H9 (cell line): ENCODE data around the gene ROBO2. TPM values are rescaled to one million over a fixed set of nuclear protein-coding genes. Genes with fewer than 3 reads are reported as not detected.

Source experiments
- DNase-seq: peaks from one replicate; pipeline ENCODE4 v3.0.0-alpha.2; 2017
- H2AFZ ChIP-seq: one replicate; pipeline ENCODE4 v1.6.1; 2013; ENCODE audit warnings: mild to moderate bottlenecking, low read length, control low read depth, moderate library complexity
- H2AK5ac ChIP-seq: 2 replicates; pipeline ENCODE4 v1.6.1; 2013; ENCODE audit warnings: low read length, control low read depth, mixed read lengths; ENCODE audit not compliant: insufficient read length
- H2BK120ac ChIP-seq: one replicate; pipeline ENCODE4 v1.6.1; 2013; ENCODE audit warnings: low read depth, mild to moderate bottlenecking, low read length, control low read depth, inconsistent platforms; ENCODE audit not compliant: poor library complexity, severe bottlenecking
- H2BK12ac ChIP-seq: 2 replicates; pipeline ENCODE4 v1.6.1; 2013; ENCODE audit warnings: low read length, control low read depth, mixed read lengths, low read depth; ENCODE audit not compliant: insufficient read length
- H2BK15ac ChIP-seq: 2 replicates; pipeline ENCODE4 v1.6.1; 2013; ENCODE audit warnings: low read depth, low read length, control low read depth
- H2BK20ac ChIP-seq: one replicate; pipeline ENCODE4 v1.6.1; 2013; ENCODE audit warnings: low read depth, mild to moderate bottlenecking, low read length, control low read depth, inconsistent platforms; ENCODE audit not compliant: poor library complexity, severe bottlenecking
- H2BK5ac ChIP-seq: 2 replicates; pipeline ENCODE4 v1.6.1; 2013; ENCODE audit warnings: low read length, control low read depth, mixed read lengths; ENCODE audit not compliant: insufficient read length
- H3K14ac ChIP-seq: 2 replicates; pipeline ENCODE4 v1.6.1; 2013; ENCODE audit warnings: low read length, control low read depth; ENCODE audit not compliant: insufficient read depth
- H3K18ac ChIP-seq: 2 replicates; pipeline ENCODE4 v1.6.1; 2013; ENCODE audit warnings: low read depth, mild to moderate bottlenecking, mixed read lengths, low read length, control low read depth; ENCODE audit not compliant: insufficient read length
- H3K23ac ChIP-seq: 2 replicates; pipeline ENCODE4 v1.6.1; 2013; ENCODE audit warnings: low read length, control low read depth, mixed read lengths, low read depth; ENCODE audit not compliant: insufficient read length
- H3K23me2 ChIP-seq: 2 replicates; pipeline ENCODE4 v1.6.1; 2013; ENCODE audit warnings: low read depth, mild to moderate bottlenecking, mixed read lengths, low read length, control low read depth; ENCODE audit not compliant: insufficient read length, poor library complexity, severe bottlenecking
- H3K27ac ChIP-seq: 2 replicates; pipeline ENCODE4 v1.5.1; 2013; ENCODE audit warnings: low read length, control low read depth, mixed read lengths, low read depth; ENCODE audit not compliant: insufficient read length
- H3K27me3 ChIP-seq: 2 replicates; pipeline ENCODE4 v1.6.1; 2013; ENCODE audit warnings: low read length, control low read depth, inconsistent platforms; ENCODE audit not compliant: insufficient read depth
- H3K4ac ChIP-seq: 2 replicates; pipeline ENCODE4 v1.6.1; 2013; ENCODE audit warnings: low read depth, mild to moderate bottlenecking, control low read depth, inconsistent platforms, low read length, moderate library complexity
- H3K4me1 ChIP-seq: 2 replicates; pipeline ENCODE4 v1.6.1; 2013; ENCODE audit warnings: low read length, control low read depth, inconsistent platforms; ENCODE audit not compliant: insufficient read depth
- H3K4me2 ChIP-seq: 2 replicates; pipeline ENCODE4 v1.6.1; 2013; ENCODE audit warnings: low read length, control low read depth, mixed read lengths; ENCODE audit not compliant: insufficient read length, insufficient read depth
- H3K56ac ChIP-seq: 2 replicates; pipeline ENCODE4 v1.6.1; 2013; ENCODE audit warnings: low read depth, mild to moderate bottlenecking, mixed read lengths, low read length, control low read depth; ENCODE audit not compliant: insufficient read length
- H3K79me1 ChIP-seq: 2 replicates; pipeline ENCODE4 v1.6.1; 2013; ENCODE audit warnings: low read depth, mild to moderate bottlenecking, moderate library complexity, low read length, control low read depth, inconsistent platforms; ENCODE audit not compliant: insufficient read depth, poor library complexity, severe bottlenecking
- H3K79me2 ChIP-seq: 2 replicates; pipeline ENCODE4 v1.6.1; 2013; ENCODE audit warnings: low read length, control low read depth, inconsistent platforms; ENCODE audit not compliant: insufficient read depth
- H3K9ac ChIP-seq: 2 replicates; pipeline ENCODE4 v1.6.1; 2013; ENCODE audit warnings: low read length, control low read depth, mixed read lengths; ENCODE audit not compliant: insufficient read length; ENCODE audit errors: extremely low read depth
- H3K9me3 ChIP-seq: one replicate; pipeline ENCODE4 v1.6.1; 2013; ENCODE audit warnings: low read depth, low read length, inconsistent platforms; ENCODE audit not compliant: control insufficient read depth
- H3T11ph ChIP-seq: one replicate; pipeline ENCODE4 v1.6.1; 2013; ENCODE audit warnings: mild to moderate bottlenecking, low read length, control low read depth, inconsistent platforms
- H4K20me1 ChIP-seq: one replicate; pipeline ENCODE4 v1.6.1; 2013; ENCODE audit not compliant: control insufficient read depth, insufficient read length, insufficient read depth
- H4K5ac ChIP-seq: 2 replicates; pipeline ENCODE4 v1.6.1; 2013; ENCODE audit warnings: low read depth, mild to moderate bottlenecking, mixed read lengths, low read length, control low read depth; ENCODE audit not compliant: insufficient read length
- H4K8ac ChIP-seq: replicated peaks from 2 replicates; pipeline ENCODE4 v1.6.1; 2013; ENCODE audit warnings: low read length, control low read depth, mixed read lengths, low read depth; ENCODE audit not compliant: insufficient read length
- H4K91ac ChIP-seq: 2 replicates; pipeline ENCODE4 v1.6.1; 2013; ENCODE audit warnings: low read depth, mild to moderate bottlenecking, moderate library complexity, mixed read lengths, low read length, control low read depth; ENCODE audit not compliant: insufficient read length
- H3K27ac Mint-ChIP-seq, 3 experiments: 2 replicates in 2 of 3; 3 replicates in 1 of 3; pipeline ENCODE4 v1.8.0; 2020 to 2021; ENCODE audit warnings: mixed read lengths in 3 of 3, mild to moderate bottlenecking in 1 of 3, moderate library complexity in 1 of 3
- H3K27me3 Mint-ChIP-seq: 2 replicates; pipeline ENCODE4 v1.8.0; 2021; ENCODE audit warnings: low read depth, mild to moderate bottlenecking, moderate library complexity, mixed read lengths
- H3K36me3 Mint-ChIP-seq, 3 experiments: 2 replicates in 2 of 3; 3 replicates in 1 of 3; pipeline ENCODE4 v1.8.0; 2020 to 2021; ENCODE audit warnings: low read depth in 3 of 3, mixed read lengths in 3 of 3; ENCODE audit not compliant: insufficient read depth in 1 of 3
- H3K4me1 Mint-ChIP-seq, 2 experiments: 2 replicates each; pipeline ENCODE4 v1.8.0; 2020; ENCODE audit warnings: mixed read lengths in 2 of 2
- H3K4me3 Mint-ChIP-seq, 2 experiments: 2 replicates in 1 of 2; 3 replicates in 1 of 2; pipeline ENCODE4 v1.8.0; 2020 to 2021; ENCODE audit warnings: mild to moderate bottlenecking in 2 of 2, mixed read lengths in 2 of 2, moderate library complexity in 1 of 2
- H3K9me3 Mint-ChIP-seq, 2 experiments: 2 replicates in 1 of 2; 3 replicates in 1 of 2; pipeline ENCODE4 v1.8.0; 2020; ENCODE audit warnings: mild to moderate bottlenecking in 2 of 2, mixed read lengths in 2 of 2, moderate library complexity in 1 of 2
- CTCF ChIP-seq: fragments of 200-600 bp; sonication (generic); conservative IDR thresholded peaks from 3 replicates; pipeline ENCODE4 v1.8.0; 2021; ENCODE audit warnings: antibody characterized with exemption, mild to moderate bottlenecking
- WGBS: extraction: QIAGEN DNeasy Blood & Tissue Kit; methylation state at CpG from one replicate; pipeline ENCODE4 v1.1.7; 2013; ENCODE audit warnings: missing lambda C conversion rate, low lambda C conversion rate, mixed read lengths; ENCODE audit not compliant: insufficient read length; ENCODE audit errors: extremely low coverage; 5-methylcytosine and 5-hydroxymethylcytosine counted together
- total RNA-seq: library from RNA; stranded (reverse); gene quantifications from 2 replicates; pipeline ENCODE4 v1.2.1, GENCODE V29; 2021

ROBO2 gene
- total RNA-seq, 1 experiment from 2014 or later: 2.3 TPM

GRCh38 chr3:77571971-77572715 is 532.2 kb downstream of the ROBO2 start:
- H3K27ac Mint-ChIP-seq: no peak overlapping the region
- no peak overlapping the region for H2BK12ac ChIP-seq
- no peak overlapping the region for H3K14ac ChIP-seq
- H3K23ac ChIP-seq: no peak overlapping the region
- H2AFZ ChIP-seq: no peak overlapping the region
- H3K4me2 ChIP-seq: no peak overlapping the region
- no peak overlapping the region for H2BK20ac ChIP-seq
- no peak overlapping the region for H2AK5ac ChIP-seq
- no peaks in the 10 kb centered on the region for H3K36me3 Mint-ChIP-seq
- H2BK15ac ChIP-seq: no peak overlapping the region
- no peak overlapping the region for H3K4ac ChIP-seq
- H4K5ac ChIP-seq: no peak overlapping the region
- H3K4me1 Mint-ChIP-seq: no peaks in the 10 kb centered on the region
- H3K27me3 ChIP-seq: no peaks in the 10 kb centered on the region
- H3T11ph ChIP-seq: no peak overlapping the region
- no peak overlapping the region for H4K91ac ChIP-seq
- no peak for DNase-seq
- no peak overlapping the region for H3K56ac ChIP-seq
- no peaks in the 10 kb centered on the region for H3K9me3 ChIP-seq
- no peaks in the 10 kb centered on the region for H3K79me1 ChIP-seq
- H3K79me2 ChIP-seq: no peaks in the 10 kb centered on the region
- H3K9me3 Mint-ChIP-seq: no peaks in the 10 kb centered on the region
- WGBS: no CpG with 5 or more reads among the region's 5 CpGs
- no peak overlapping the region for H2BK5ac ChIP-seq
- no peaks in the 10 kb centered on the region for H3K23me2 ChIP-seq
- H4K20me1 ChIP-seq: no peaks in the 10 kb centered on the region
- no peak overlapping the region for H4K8ac ChIP-seq
- no peak overlapping the region for H3K18ac ChIP-seq
- no peak overlapping the region for H2BK120ac ChIP-seq
- no peaks in the 10 kb centered on the region for H3K27me3 Mint-ChIP-seq
- no peaks in the 10 kb centered on the region for H3K4me1 ChIP-seq
- no peak overlapping the region for H3K27ac ChIP-seq
- H3K9ac ChIP-seq: no peak overlapping the region
- no peak for TF ChIP-seq CTCF
- no peak overlapping the region for H3K4me3 Mint-ChIP-seq
